ENCODE measurements around the gene ZNF322.

ZNF322 gene

DNA sequence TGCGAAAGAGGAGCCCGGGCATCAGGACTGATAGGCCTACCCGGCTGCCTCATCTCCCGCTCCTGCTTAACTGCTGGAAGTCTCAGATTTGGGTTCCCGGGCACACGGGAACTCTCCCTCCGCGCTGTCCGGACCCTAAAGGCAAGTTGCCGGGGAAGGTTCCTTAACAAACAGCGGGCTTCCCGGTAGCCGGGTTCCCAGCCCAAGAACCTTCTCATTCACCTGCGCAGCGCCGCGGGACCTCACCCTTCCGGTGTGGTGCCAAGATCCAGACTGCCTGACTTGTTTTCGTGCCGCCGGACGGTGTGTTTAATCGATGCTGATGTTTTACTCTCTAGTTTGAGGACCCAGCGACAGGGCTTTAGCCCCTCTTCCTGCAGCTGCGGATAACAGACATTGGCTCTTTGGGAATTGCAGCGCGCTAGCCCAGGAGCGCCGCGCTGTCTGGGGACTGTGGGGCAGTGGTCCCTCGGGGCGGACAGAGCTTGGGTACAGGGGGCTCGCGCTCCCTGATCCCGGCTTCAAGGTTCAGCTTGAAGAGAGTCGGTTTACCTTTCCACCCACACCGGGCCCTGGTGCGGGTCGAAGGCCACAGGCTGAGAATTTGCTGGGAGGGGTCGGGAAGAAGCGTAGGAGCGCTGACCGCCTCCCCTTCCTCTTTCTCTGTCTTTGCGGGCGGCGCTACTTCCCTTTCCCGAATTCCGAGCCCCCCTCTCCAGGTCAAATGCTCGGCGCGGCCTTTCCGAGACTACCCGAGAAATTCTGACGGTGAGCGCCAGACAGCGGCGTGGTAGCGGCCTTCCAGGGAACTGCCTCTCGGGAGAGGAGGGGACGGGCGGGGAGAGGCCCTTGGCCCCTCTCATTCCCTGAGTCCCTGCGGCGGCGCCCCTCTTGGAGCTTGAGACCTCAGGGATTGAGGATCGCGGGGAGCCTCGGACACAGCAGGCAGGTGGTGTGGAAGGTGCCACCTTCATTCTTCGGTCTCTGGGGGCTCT lies 45.6 kb downstream of the ZNF322 start:
- Histone ChIP-seq H3K4me1 (ENCODE audit: control insufficient read depth, insufficient read depth, low read length) (no peaks in the 10 kb centered on the region), H3K27me3 (ENCODE audit: control insufficient read depth, insufficient read depth, low read length) (peaks cover 36% of the 10 kb centered on the region; the same call in 1 of the 2 replicates), H3K4me3 (ENCODE audit: low read length) (peak overlapping the region; percentile 66), H3K27ac (ENCODE audit: low read length) (no peak overlapping the region), H3K36me3 (ENCODE audit: control insufficient read depth, insufficient read depth, low read length) (no peaks in the 10 kb centered on the region), H3K9me3 (ENCODE audit: control insufficient read depth, insufficient read depth, low read length) (no peaks in the 10 kb centered on the region)
- WGBS (ENCODE audit: insufficient coverage, insufficient read length) = no CpG with 5 or more reads among the region's 68 CpGs
- no peak for DNase-seq (ENCODE audit: low read depth, low spot score)

DNA sequence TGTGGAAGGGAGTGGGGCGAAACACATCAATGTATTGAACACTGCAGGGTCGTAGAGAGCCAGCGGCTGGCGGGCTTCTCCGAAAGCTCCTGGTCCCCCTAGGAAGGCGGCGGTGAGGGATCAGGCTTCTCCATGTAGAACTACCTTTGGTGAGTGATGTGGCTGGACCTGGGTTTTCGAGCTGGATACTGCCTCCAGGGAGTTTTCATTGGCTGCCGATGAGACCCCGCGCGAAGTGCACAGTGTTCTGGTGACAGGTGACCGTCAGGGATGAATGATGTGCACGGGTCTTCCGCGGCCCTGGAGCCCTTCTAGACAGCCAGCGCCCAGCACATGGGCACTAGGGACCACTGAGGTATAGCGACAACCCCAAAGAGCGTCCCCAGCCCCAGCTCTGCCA lies 46.3 kb downstream of the ZNF322 start:
- Histone ChIP-seq H3K36me3 (ENCODE audit: control insufficient read depth, insufficient read depth, low read length) (no peaks in the 10 kb centered on the region), H3K27me3 (ENCODE audit: control insufficient read depth, insufficient read depth, low read length) (peaks cover 36% of the 10 kb centered on the region; the same call in 1 of the 2 replicates), H3K9me3 (ENCODE audit: control insufficient read depth, insufficient read depth, low read length) (no peaks in the 10 kb centered on the region), H3K27ac (ENCODE audit: low read length) (no peak overlapping the region), H3K4me1 (ENCODE audit: control insufficient read depth, insufficient read depth, low read length) (no peaks in the 10 kb centered on the region), H3K4me3 (ENCODE audit: low read length) (peak overlapping the region; percentile 66; the same call in 1 of the 2 replicates)
- no CpG with 5 or more reads among the region's 19 CpGs for WGBS (ENCODE audit: insufficient coverage, insufficient read length)
- DNase-seq (ENCODE audit: low read depth, low spot score) = no peak

DNA sequence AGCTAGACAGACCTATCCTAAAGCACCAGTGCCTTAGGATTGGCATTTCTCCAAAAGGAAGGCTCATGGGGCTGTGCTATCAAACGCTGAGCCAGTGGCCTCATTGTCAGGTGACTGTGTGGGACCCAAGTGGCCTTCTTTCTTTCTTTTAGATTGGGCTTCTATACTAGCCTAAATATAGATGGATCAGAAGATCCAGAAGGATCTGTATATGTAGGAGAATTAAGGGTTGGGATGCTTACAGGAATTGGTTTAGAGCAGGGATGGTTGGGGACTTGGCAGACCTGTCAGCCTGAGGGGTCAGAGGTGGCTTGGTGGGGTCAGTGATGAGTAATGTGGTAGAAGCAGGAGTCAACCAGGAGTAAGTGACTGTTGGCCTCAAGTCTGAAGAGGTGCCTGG lies 47.9 kb downstream of the ZNF322 start:
- H3K9me3 ChIP-seq (ENCODE audit: control insufficient read depth, insufficient read depth, low read length) = no peaks in the 10 kb centered on the region
- no peaks in the 10 kb centered on the region for H3K36me3 ChIP-seq (ENCODE audit: control insufficient read depth, insufficient read depth, low read length)
- no peak for DNase-seq (ENCODE audit: low read depth, low spot score)
- peaks cover 36% of the 10 kb centered on the region; the same call in 1 of the 2 replicates for H3K27me3 ChIP-seq (ENCODE audit: control insufficient read depth, insufficient read depth, low read length)
- H3K27ac ChIP-seq (ENCODE audit: low read length) = no peak overlapping the region
- H3K4me3 ChIP-seq (ENCODE audit: low read length) = no peak overlapping the region
- no peaks in the 10 kb centered on the region for H3K4me1 ChIP-seq (ENCODE audit: control insufficient read depth, insufficient read depth, low read length)
- no CpG with 5 or more reads among the region's 1 CpG for WGBS (ENCODE audit: insufficient coverage, insufficient read length)

DNA sequence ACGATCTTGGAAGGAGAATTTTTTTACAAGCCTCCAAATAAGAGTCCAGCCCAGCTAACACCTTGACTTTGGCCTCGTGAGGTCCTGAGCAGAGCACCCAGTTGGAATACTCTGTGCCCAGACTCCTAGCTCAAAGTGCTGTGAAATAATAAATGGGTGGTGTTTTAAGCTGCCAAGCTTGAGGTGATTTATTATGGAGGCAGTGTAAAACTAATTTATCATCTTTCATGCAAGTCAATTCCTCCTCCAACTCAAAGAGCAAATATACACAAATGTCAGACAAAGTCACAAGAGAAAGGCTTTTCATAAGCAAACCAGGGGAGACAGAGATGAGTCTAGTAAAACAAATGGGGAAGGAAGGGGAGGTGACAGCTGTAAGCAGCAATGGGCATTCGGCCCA lies 50.1 kb downstream of the ZNF322 start:
- Histone ChIP-seq H3K4me1 (ENCODE audit: control insufficient read depth, insufficient read depth, low read length) (no peaks in the 10 kb centered on the region), H3K4me3 (ENCODE audit: low read length) (no peak overlapping the region), H3K9me3 (ENCODE audit: control insufficient read depth, insufficient read depth, low read length) (no peaks in the 10 kb centered on the region), H3K27me3 (ENCODE audit: control insufficient read depth, insufficient read depth, low read length) (peaks cover 29% of the 10 kb centered on the region; the same call in 1 of the 2 replicates), H3K27ac (ENCODE audit: low read length) (no peak overlapping the region), H3K36me3 (ENCODE audit: control insufficient read depth, insufficient read depth, low read length) (no peaks in the 10 kb centered on the region)
- no peak for DNase-seq (ENCODE audit: low read depth, low spot score)
- WGBS (ENCODE audit: insufficient coverage, insufficient read length) = no CpG with 5 or more reads among the region's 3 CpGs

- H3K27ac ChIP-seq (ENCODE audit: low read length) = no peak overlapping the region
- no peaks in the 10 kb centered on the region for H3K36me3 ChIP-seq (ENCODE audit: control insufficient read depth, insufficient read depth, low read length)
- no peaks in the 10 kb centered on the region for H3K4me1 ChIP-seq (ENCODE audit: control insufficient read depth, insufficient read depth, low read length)
- peaks cover 14% of the 10 kb centered on the region; the same call in 1 of the 2 replicates for H3K27me3 ChIP-seq (ENCODE audit: control insufficient read depth, insufficient read depth, low read length)
- WGBS (ENCODE audit: insufficient coverage, insufficient read length) = no CpG with 5 or more reads among the region's 7 CpGs
- DNase-seq (ENCODE audit: low read depth, low spot score) = no peak
- no peaks in the 10 kb centered on the region for H3K9me3 ChIP-seq (ENCODE audit: control insufficient read depth, insufficient read depth, low read length)
- no peak overlapping the region for H3K4me3 ChIP-seq (ENCODE audit: low read length)
Measured at GRCh38 chr6:26607434-26608230, 51.9 kb downstream of the ZNF322 start.

DNA sequence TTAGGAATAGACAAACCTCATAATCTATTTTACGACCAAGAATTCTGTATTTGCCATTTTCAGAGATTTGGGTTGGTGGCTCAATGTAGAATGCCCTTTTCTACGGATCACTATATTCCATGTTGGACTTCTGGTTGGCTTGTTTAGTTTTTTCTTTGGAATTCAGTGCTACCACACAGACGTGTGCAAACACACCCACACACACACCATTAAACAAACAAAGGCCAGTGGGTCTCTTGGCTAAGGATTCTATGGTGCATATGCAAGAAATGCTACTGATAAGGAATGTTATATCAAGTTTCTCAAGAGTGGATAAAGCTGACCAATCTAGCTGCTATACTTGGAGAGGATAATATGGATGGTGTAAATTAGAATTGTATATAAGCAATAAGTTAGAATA lies 54.7 kb downstream of the ZNF322 start:
- no peak for DNase-seq (ENCODE audit: low read depth, low spot score)
- WGBS (ENCODE audit: insufficient coverage, insufficient read length) = no CpG with 5 or more reads among the region's 3 CpGs
- Histone ChIP-seq H3K36me3 (ENCODE audit: control insufficient read depth, insufficient read depth, low read length) (no peaks in the 10 kb centered on the region), H3K9me3 (ENCODE audit: control insufficient read depth, insufficient read depth, low read length) (no peaks in the 10 kb centered on the region), H3K4me3 (ENCODE audit: low read length) (no peak overlapping the region), H3K27me3 (ENCODE audit: control insufficient read depth, insufficient read depth, low read length) (no peaks in the 10 kb centered on the region), H3K27ac (ENCODE audit: low read length) (no peak overlapping the region), H3K4me1 (ENCODE audit: control insufficient read depth, insufficient read depth, low read length) (no peaks in the 10 kb centered on the region)

GRCh38 chr6:26604026-26604425 lies 55.5 kb downstream of the ZNF322 start:
- no peak overlapping the region for H3K27ac ChIP-seq (ENCODE audit: low read length)
- no CpG with 5 or more reads among the region's 3 CpGs for WGBS (ENCODE audit: insufficient coverage, insufficient read length)
- no peak for DNase-seq (ENCODE audit: low read depth, low spot score)
- H3K9me3 ChIP-seq (ENCODE audit: control insufficient read depth, insufficient read depth, low read length) = no peaks in the 10 kb centered on the region
- no peak overlapping the region for H3K4me3 ChIP-seq (ENCODE audit: low read length)
- no peaks in the 10 kb centered on the region for H3K36me3 ChIP-seq (ENCODE audit: control insufficient read depth, insufficient read depth, low read length)
- no peaks in the 10 kb centered on the region for H3K27me3 ChIP-seq (ENCODE audit: control insufficient read depth, insufficient read depth, low read length)
- H3K4me1 ChIP-seq (ENCODE audit: control insufficient read depth, insufficient read depth, low read length) = no peaks in the 10 kb centered on the region

DNA sequence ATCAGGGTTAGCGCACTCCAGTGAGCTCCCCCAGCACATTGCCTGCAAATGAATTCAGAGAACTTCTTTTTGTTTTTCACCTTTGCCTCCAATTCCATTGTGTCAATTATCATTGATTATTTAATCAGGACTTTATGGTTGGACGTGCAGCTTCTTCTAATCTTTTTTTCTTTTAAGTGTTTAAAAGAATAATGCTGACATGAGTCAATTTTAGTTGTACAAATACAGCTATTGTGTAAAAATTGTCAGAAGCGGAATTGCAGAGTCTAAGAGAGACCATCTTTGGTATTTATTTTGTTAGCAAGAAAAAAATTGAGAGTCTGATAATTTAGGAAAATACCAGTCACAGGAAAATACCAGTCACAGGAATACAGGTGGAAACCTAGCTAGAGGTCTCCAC lies 57.3 kb downstream of the ZNF322 start:
- Histone ChIP-seq H3K4me1 (ENCODE audit: control insufficient read depth, insufficient read depth, low read length) (no peaks in the 10 kb centered on the region), H3K9me3 (ENCODE audit: control insufficient read depth, insufficient read depth, low read length) (no peaks in the 10 kb centered on the region), H3K36me3 (ENCODE audit: control insufficient read depth, insufficient read depth, low read length) (no peaks in the 10 kb centered on the region), H3K27me3 (ENCODE audit: control insufficient read depth, insufficient read depth, low read length) (no peaks in the 10 kb centered on the region), H3K27ac (ENCODE audit: low read length) (no peak overlapping the region), H3K4me3 (ENCODE audit: low read length) (no peak overlapping the region)
- no CpG with 5 or more reads among the region's 3 CpGs for WGBS (ENCODE audit: insufficient coverage, insufficient read length)
- no peak for DNase-seq (ENCODE audit: low read depth, low spot score)

- Histone ChIP-seq H3K27ac (ENCODE audit: low read length) (no peak overlapping the region), H3K36me3 (ENCODE audit: control insufficient read depth, insufficient read depth, low read length) (no peaks in the 10 kb centered on the region), H3K4me3 (ENCODE audit: low read length) (no peak overlapping the region), H3K9me3 (ENCODE audit: control insufficient read depth, insufficient read depth, low read length) (no peaks in the 10 kb centered on the region), H3K4me1 (ENCODE audit: control insufficient read depth, insufficient read depth, low read length) (no peaks in the 10 kb centered on the region), H3K27me3 (ENCODE audit: control insufficient read depth, insufficient read depth, low read length) (no peaks in the 10 kb centered on the region)
- no peak for DNase-seq (ENCODE audit: low read depth, low spot score)
Measured at GRCh38 chr6:26600759-26601158, 58.8 kb downstream of the ZNF322 start.

- Histone ChIP-seq H3K36me3 (ENCODE audit: control insufficient read depth, insufficient read depth, low read length) (no peaks in the 10 kb centered on the region), H3K4me3 (ENCODE audit: low read length) (no peak overlapping the region), H3K4me1 (ENCODE audit: control insufficient read depth, insufficient read depth, low read length) (no peaks in the 10 kb centered on the region; the same call in 1 of the 2 replicates), H3K9me3 (ENCODE audit: control insufficient read depth, insufficient read depth, low read length) (no peaks in the 10 kb centered on the region), H3K27ac (ENCODE audit: low read length) (no peak overlapping the region), H3K27me3 (ENCODE audit: control insufficient read depth, insufficient read depth, low read length) (no peaks in the 10 kb centered on the region)
- no peak for DNase-seq (ENCODE audit: low read depth, low spot score)
- WGBS (ENCODE audit: insufficient coverage, insufficient read length) = no CpG with 5 or more reads among the region's 1 CpG
Measured at GRCh38 chr6:26599591-26599990, 60.0 kb downstream of the ZNF322 start.
